ENCODE data around the gene ZNF385C. TPM values are rescaled to one million over a fixed set of nuclear protein-coding genes. Genes with fewer than 3 reads are reported as not detected.
A peak's percentile ranks its signal among the peaks of the same experiment; 100 is the strongest.

Gene ZNF385C
- total RNA-seq, 4 donors from 2014 or later, result not detected

GRCh38 chr17:42122371-42123303 is 24.4 kb upstream of the ZNF385C start, which contains the start of gene HSPB9:
Gene HSPB9 (plus strand): TSS chr17:42122804. CDS start chr17:42122851, 47 bp downstream.
- WGBS, 2 donors (ENCODE audit: low coverage in 1 of 2), result no CpG with 5 or more reads among the region's 61 CpGs

DNA sequence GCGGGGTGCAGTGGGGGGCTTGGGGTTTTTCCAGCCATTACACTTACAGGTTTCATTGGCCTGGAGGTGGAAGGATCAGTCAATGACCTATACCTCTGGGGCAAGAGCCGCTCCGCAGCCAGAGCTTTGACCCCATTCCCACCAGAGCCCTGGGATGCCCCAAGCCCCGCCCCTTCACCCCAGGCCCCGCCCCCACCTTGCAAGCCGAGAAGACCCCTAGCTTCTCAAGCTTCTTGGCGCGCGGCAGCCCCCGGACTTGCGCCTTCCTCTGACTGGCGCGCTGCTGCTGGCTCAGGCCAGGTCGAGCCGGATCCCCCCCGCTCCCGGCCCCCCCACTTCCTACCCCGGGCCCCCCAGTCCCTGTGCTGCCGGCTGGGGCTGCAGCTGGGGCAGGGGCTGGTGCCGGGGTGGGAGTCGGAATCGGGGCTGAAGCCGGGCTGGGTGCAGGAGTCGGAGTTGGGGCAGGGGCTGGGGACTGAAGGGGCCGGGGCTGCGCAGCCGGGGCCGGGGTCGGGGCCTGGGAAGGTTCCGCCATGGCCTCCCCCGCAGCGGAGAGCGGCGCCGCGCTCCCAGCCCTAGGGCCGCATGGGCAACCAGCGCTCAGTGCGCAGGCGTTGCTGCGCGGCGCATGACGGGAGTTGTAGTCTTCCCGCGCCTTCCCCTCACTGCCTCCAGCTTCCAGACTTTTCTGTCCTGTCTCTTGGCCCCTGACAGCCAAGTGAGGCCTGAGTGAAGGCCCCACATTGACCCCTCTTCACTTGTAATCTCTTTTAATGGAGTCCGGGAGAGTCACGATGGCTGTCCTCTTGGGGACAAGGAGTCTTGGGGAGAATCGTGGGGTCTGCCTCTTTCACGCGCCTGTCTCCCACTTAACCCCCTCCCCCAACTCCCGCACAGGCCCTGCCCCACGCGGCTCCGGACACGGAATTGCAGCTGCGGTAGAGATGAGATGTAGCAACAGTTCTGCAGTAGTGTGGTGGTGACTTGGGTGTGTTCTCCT is 22.8 kb upstream of the ZNF385C start, which contains the start of gene KAT2A:
TSS of gene KAT2A (minus strand) at position 598 of the 1,000 bp plus-strand sequence. CDS start at position 535, 63 bp downstream.
- peaks cover 0 to 53% (median 11%) of the 10 kb centered on the region in 3 donors for H3K4me1 ChIP-seq
- no peaks in the 10 kb centered on the region for H3K9me3 ChIP-seq
- 4% methylated on average over 14 to 26 of the region's 57 CpGs for WGBS, 2 donors (ENCODE audit: low coverage in 1 of 2)
- TF ChIP-seq CTCF (IDR thresholded peaks at IDR 0.05), result peak in 1 of 4 experiments; percentile 25
- peak; percentile 14 to 43 for TF ChIP-seq POLR2A (IDR thresholded peaks at IDR 0.05)
- no peak for TF ChIP-seq EP300 (IDR thresholded peaks at IDR 0.05)
- peak; percentile 63 for TF ChIP-seq POLR2AphosphoS5 (IDR thresholded peaks at IDR 0.05)
- peak within 1 kb of the TSS; percentile 72 to 93 for H3K4me3 ChIP-seq
- ATAC-seq, result peak; percentile 90
- no peaks in the 10 kb centered on the region for H3K27me3 ChIP-seq
- peaks cover 0 to 42% of the 10 kb centered on the region in 2 donors for H3K36me3 ChIP-seq
- peak within 1 kb of the TSS in 3 of 4 donors; percentile 62 to 78 (median 65) for H3K27ac ChIP-seq

More at GRCh38 chr17:42122371-42123303, 24.4 kb upstream of the ZNF385C start, which contains the start of gene HSPB9:
- TF ChIP-seq CTCF (IDR thresholded peaks at IDR 0.05) (no peak), POLR2A (IDR thresholded peaks at IDR 0.05) (no peak), EP300 (IDR thresholded peaks at IDR 0.05) (no peak), POLR2AphosphoS5 (IDR thresholded peaks at IDR 0.05) (no peak)
- H3K4me3 ChIP-seq, result peak within 1 kb of the TSS in 1 of 2 donors; percentile 34
- peaks cover 0 to 43% (median 11%) of the 10 kb centered on the region in 3 donors for H3K4me1 ChIP-seq
- H3K27ac ChIP-seq, result peak within 1 kb of the TSS in 3 of 4 donors; percentile 62 to 78 (median 65)
- peak; percentile 41 for ATAC-seq
- H3K9me3 ChIP-seq, result no peaks in the 10 kb centered on the region
- H3K27me3 ChIP-seq, result no peaks in the 10 kb centered on the region
- H3K36me3 ChIP-seq, result peaks cover 0 to 47% of the 10 kb centered on the region in 2 donors

DNA sequence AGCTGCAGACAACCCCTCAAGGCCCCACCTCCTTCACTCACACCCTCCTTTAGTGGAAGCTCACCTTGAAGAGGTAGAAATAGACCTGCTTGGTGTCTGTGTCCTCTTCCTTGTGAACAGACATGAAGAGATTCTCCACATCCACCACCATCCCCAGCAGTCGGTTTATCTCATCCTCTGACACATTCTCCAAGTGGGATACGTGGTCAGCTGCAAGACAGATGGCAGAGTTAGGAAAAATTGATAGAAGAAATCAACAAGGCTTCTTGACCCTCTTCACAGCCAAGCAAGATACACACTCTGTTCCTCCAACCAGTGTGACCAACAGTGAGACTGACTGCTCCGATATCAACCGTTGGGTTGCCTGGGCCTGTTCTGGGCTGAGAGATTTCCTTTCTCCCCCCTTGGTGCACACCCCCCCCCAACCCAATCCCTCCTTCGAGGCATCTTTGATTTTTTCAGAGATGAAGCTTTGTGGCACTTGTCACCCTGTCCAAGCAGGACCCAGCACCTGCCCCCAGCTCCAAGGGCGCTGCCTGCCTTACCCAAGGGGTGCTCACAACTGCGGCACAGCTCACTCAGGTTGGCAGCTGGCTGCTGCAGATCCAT is 22.0 kb upstream of the ZNF385C start:
- Histone ChIP-seq H3K27me3 (no peaks in the 10 kb centered on the region), H3K27ac (peak overlapping the region in 1 of 4 donors; percentile 78), H3K4me1 (peaks cover 0 to 53% (median 11%) of the 10 kb centered on the region in 3 donors), H3K4me3 (peak overlapping the region; percentile 72 to 93), H3K36me3 (peaks cover 0 to 42% of the 10 kb centered on the region in 2 donors), H3K9me3 (no peaks in the 10 kb centered on the region)
- WGBS, 2 donors (ENCODE audit: low coverage in 1 of 2), result 9 to 38% methylated on average over 4 to 5 of the region's 7 CpGs
- TF ChIP-seq CTCF (IDR thresholded peaks at IDR 0.05) (no peak), POLR2A (IDR thresholded peaks at IDR 0.05) (no peak), EP300 (IDR thresholded peaks at IDR 0.05) (no peak), POLR2AphosphoS5 (IDR thresholded peaks at IDR 0.05) (no peak)
- ATAC-seq, result no peak

- Histone ChIP-seq H3K27ac (no peak overlapping the region), H3K36me3 (peaks cover 0 to 43% of the 10 kb centered on the region in 2 donors), H3K9me3 (no peaks in the 10 kb centered on the region), H3K4me3 (no peak overlapping the region), H3K4me1 (peaks cover 0 to 53% (median 11%) of the 10 kb centered on the region in 3 donors), H3K27me3 (no peaks in the 10 kb centered on the region)
- ATAC-seq, result no peak
- WGBS, 2 donors (ENCODE audit: low coverage in 1 of 2), result 93 to 100% methylated on average over 1 to 8 of the region's 18 CpGs
- TF ChIP-seq EP300 (IDR thresholded peaks at IDR 0.05), result no peak
Observed at GRCh38 chr17:42119301-42119700, 21.0 kb upstream of the ZNF385C start.
